SK-N-SH treated with all-trans-retinoic acid at 6 μM for 48 hours (cell line): ENCODE data around the gene GRAMD2B.

Experiments used
- ATAC-seq: fragments of 200-7000 bp; cut with Tn5 transposase; 3 replicates; pipeline ENCODE4 v1.9.1; 2020; ENCODE audit warnings: mild to moderate bottlenecking, moderate library complexity
- ARNTL ChIP-seq: fragments of 450-650 bp; formaldehyde crosslinking; IDR thresholded peaks from 2 replicates; pipeline ENCODE4 v1.5.0; 2020; ENCODE audit warnings: low read depth, mild to moderate bottlenecking, moderate library complexity, borderline replicate concordance
- BACH2 ChIP-seq: fragments of 250-450 bp; sonication (Bioruptor Pico); IDR thresholded peaks from 2 replicates; pipeline ENCODE4 v1.9.0; 2021; ENCODE audit warnings: mild to moderate bottlenecking, borderline replicate concordance
- CREB5 ChIP-seq: fragments of 250-450 bp; sonication (Bioruptor Pico); IDR thresholded peaks from 2 replicates; pipeline ENCODE4 v1.5.1; 2020; ENCODE audit warnings: low read depth, mild to moderate bottlenecking, moderate library complexity
- CSDC2 ChIP-seq: fragments of 250-450 bp; sonication (Bioruptor Pico); IDR thresholded peaks from 2 replicates; pipeline ENCODE4 v1.5.0; 2020; ENCODE audit warnings: mild to moderate bottlenecking, moderate library complexity
- CSRNP3 ChIP-seq: fragments of 250-450 bp; sonication (Bioruptor Pico); IDR thresholded peaks from 2 replicates; pipeline ENCODE4 v1.5.1; 2021; ENCODE audit warnings: mild to moderate bottlenecking, moderate library complexity
- ESRRG ChIP-seq: fragments of 250-450 bp; sonication (Bioruptor Pico); IDR thresholded peaks from 2 replicates; pipeline ENCODE4 v1.6.1; 2021; ENCODE audit warnings: mild to moderate bottlenecking
- ISL1 ChIP-seq: fragments of 250-450 bp; sonication (Bioruptor Pico); IDR thresholded peaks from 2 replicates; pipeline ENCODE4 v2.1.2; 2022; ENCODE audit warnings: mild to moderate bottlenecking, moderate library complexity
- OSR1 ChIP-seq: fragments of 250-450 bp; sonication (Bioruptor Pico); IDR thresholded peaks from 2 replicates; pipeline ENCODE4 v1.8.0; 2022; ENCODE audit warnings: moderate library complexity, mild to moderate bottlenecking, inconsistent platforms
- POU6F1 ChIP-seq: fragments of 250-450 bp; sonication (Bioruptor Pico); IDR thresholded peaks from 2 replicates; pipeline ENCODE4 v1.8.0; 2021; ENCODE audit warnings: low read depth, mild to moderate bottlenecking, moderate library complexity, borderline replicate concordance
- PPARA ChIP-seq: fragments of 250-450 bp; sonication (Bioruptor Pico); IDR thresholded peaks from 2 replicates; pipeline ENCODE4 v1.5.0; 2020; ENCODE audit warnings: mild to moderate bottlenecking, borderline replicate concordance
- TCF4 ChIP-seq: fragments of 250-450 bp; sonication (Bioruptor Pico); IDR thresholded peaks from 2 replicates; pipeline ENCODE4 v1.8.0; 2021; ENCODE audit warnings: mild to moderate bottlenecking, moderate library complexity, borderline replicate concordance
- TOX ChIP-seq: fragments of 250-450 bp; sonication (Bioruptor Pico); IDR thresholded peaks from 2 replicates; pipeline ENCODE4 v1.8.0; 2021; ENCODE audit warnings: mild to moderate bottlenecking, moderate library complexity, borderline replicate concordance
- TSHZ2 ChIP-seq: fragments of 250-450 bp; sonication (Bioruptor Pico); IDR thresholded peaks from 2 replicates; pipeline ENCODE4 v1.5.0; 2020; ENCODE audit warnings: mild to moderate bottlenecking, moderate library complexity
- ZC3H10 ChIP-seq: fragments of 250-450 bp; sonication (Bioruptor Pico); IDR thresholded peaks from 2 replicates; pipeline ENCODE4 v1.5.1; 2021; ENCODE audit warnings: mild to moderate bottlenecking, moderate library complexity
- ZNF565 ChIP-seq: fragments of 450-650 bp; formaldehyde crosslinking; conservative IDR thresholded peaks from 2 replicates; pipeline ENCODE4 v1.5.0; 2020; ENCODE audit warnings: low read depth, mild to moderate bottlenecking, moderate library complexity
- ZNF70 ChIP-seq: fragments of 450-650 bp; formaldehyde crosslinking; IDR thresholded peaks from 2 replicates; pipeline ENCODE4 v1.5.0; 2020; ENCODE audit warnings: mild to moderate bottlenecking, moderate library complexity
- ZNF8 ChIP-seq: fragments of 450-650 bp; formaldehyde crosslinking; IDR thresholded peaks from 2 replicates; pipeline ENCODE4 v1.5.0; 2020; ENCODE audit warnings: mild to moderate bottlenecking, moderate library complexity

Gene GRAMD2B

GRCh38 chr5:126383776-126384175 is 39.4 kb upstream of the GRAMD2B start:
- ATAC-seq: no peak
- TF ChIP-seq TOX (CRISPR knock-in tag) (no peak), CSRNP3 (CRISPR knock-in tag) (no peak), BACH2 (CRISPR knock-in tag) (no peak), ESRRG (CRISPR knock-in tag) (no peak), ISL1 (CRISPR knock-in tag) (no peak), TCF4 (CRISPR knock-in tag) (no peak), OSR1 (CRISPR knock-in tag) (no peak)

- ATAC-seq: peak; percentile 94
These were observed 38.2 kb upstream of the GRAMD2B start for GRCh38 chr5:126384985-126385384.

GRCh38 chr5:126385524-126386502 is 37.4 kb upstream of the GRAMD2B start:
- peak; percentile 55 for ATAC-seq
- no peak for TF ChIP-seq ESRRG (CRISPR knock-in tag)
- no peak for TF ChIP-seq ZNF565 (CRISPR knock-in tag)
- no peak for TF ChIP-seq POU6F1 (CRISPR knock-in tag)

More at GRCh38 chr5:126384985-126385384, 38.2 kb upstream of the GRAMD2B start:
- TF ChIP-seq CREB5 (CRISPR knock-in tag) (0 out of 2 replicates have a peak, but pooled peaks have one; percentile 17), ARNTL (no peak), BACH2 (CRISPR knock-in tag) (no peak), PPARA (CRISPR knock-in tag) (no peak), TOX (CRISPR knock-in tag) (peak; percentile 74), TCF4 (CRISPR knock-in tag) (no peak), ISL1 (CRISPR knock-in tag) (peak; percentile 87), CSDC2 (CRISPR knock-in tag) (peak; percentile 52; the same call in 1 of the 2 replicates), TSHZ2 (CRISPR knock-in tag) (no peak)

GRCh38 chr5:126389179-126389578 is 34.0 kb upstream of the GRAMD2B start:
- no peak for TF ChIP-seq ZNF565 (CRISPR knock-in tag)
- TF ChIP-seq ZC3H10 (CRISPR knock-in tag): no peak
- no peak for ATAC-seq

GRCh38 chr5:126390051-126390450 is 33.2 kb upstream of the GRAMD2B start:
- ATAC-seq: no peak
- TF ChIP-seq TSHZ2 (CRISPR knock-in tag) (no peak), ZNF565 (CRISPR knock-in tag) (no peak), ZC3H10 (CRISPR knock-in tag) (no peak), CSDC2 (CRISPR knock-in tag) (no peak), ZNF70 (CRISPR knock-in tag) (no peak), PPARA (CRISPR knock-in tag) (no peak), TCF4 (CRISPR knock-in tag) (no peak), TOX (CRISPR knock-in tag) (no peak), ZNF8 (CRISPR knock-in tag) (no peak), ARNTL (no peak)
